ENCODE data around the gene OR56A1. TPM values are rescaled to one million over a fixed set of nuclear protein-coding genes. Genes with fewer than 3 reads are reported as not detected.

OR56A1 gene
- total and polyA plus RNA-seq, 9 of the 15 experiments (the other 6 are each of a cell fraction or from before 2014, with no cell fraction given): not detected

- TF ChIP-seq FOXP4 (CRISPR knock-in tag; IDR thresholded peaks at IDR 0.05; ENCODE audit: borderline replicate concordance) (no peak), SMC3 (conservative IDR thresholded peaks at IDR 0.05; ENCODE audit: insufficient read depth, low read depth, low read length) (0 out of 2 replicates have a peak, but pooled peaks have one; percentile 13), NRF1 (conservative IDR thresholded peaks at IDR 0.05 in 1 of 2, IDR thresholded peaks at IDR 0.05 in 1 of 2) (no peak), ZNF217 (CRISPR knock-in tag; IDR thresholded peaks at IDR 0.05) (no peak)
Observed at GRCh38 chr11:5992604-5993251, 37.8 kb downstream of the OR56A1 start (continued).

- intact Hi-C loops (cut with micrococcal nuclease): no loop called here
- in situ Hi-C loops (cut with MboI): no loop called here
- Histone ChIP-seq H3K27ac (ENCODE audit: extremely low read depth, low read depth, low read length) (no peak overlapping the region), H3K27me3 (ENCODE audit: control insufficient read depth in 2 of 2, insufficient read depth in 2 of 2, low read length in 2 of 2) (peaks cover 0 to 11% of the 10 kb centered on the region in 2 experiments; a peak in 1 of 5 replicates), H3K9me1 (ENCODE audit: control insufficient read depth, insufficient read depth, low read length) (no peaks in the 10 kb centered on the region), H3K9ac (ENCODE audit: insufficient read depth in 1 of 2, low read depth in 2 of 2, low read length in 2 of 2) (no peak overlapping the region), H4K20me1 (replicated peaks; ENCODE audit: control insufficient read depth, insufficient read depth, low read length) (no peaks in the 10 kb centered on the region), H3K4me1 (replicated peaks in 1 of 2; ENCODE audit: control insufficient read depth in 2 of 2, insufficient read depth in 2 of 2, low read length in 2 of 2) (no peaks in the 10 kb centered on the region), H3K9me3 (replicated peaks; ENCODE audit: control insufficient read depth, insufficient read depth, low read depth, low read length) (no peaks in the 10 kb centered on the region), H3K4me2 (ENCODE audit: insufficient read depth, low read length) (no peak overlapping the region), H3K36me3 (ENCODE audit: control insufficient read depth, insufficient read depth, low read length) (no peaks in the 10 kb centered on the region), H3K4me3 (no peak overlapping the region), H3K79me2 (ENCODE audit: control insufficient read depth, insufficient read depth, low read length) (no peaks in the 10 kb centered on the region), H2AFZ (ENCODE audit: low read depth, low read length) (no peak overlapping the region)
- BruUV-seq (replicated peaks): no TSS peak
- CTCF ChIA-PET (ENCODE audit: low intra/inter-chr PET ratio): interaction anchor here (1.1 kb wide), 1 partner anchor 361 kb away, joined by 4 read pairs; no protein-coding TSS in a partner anchor
- POLR2A ChIA-PET: interaction anchor here (1.0 to 1.5 kb wide), 3 partner anchors 9 to 275 kb away, joined by 3 to 4 read pairs (median 4); no protein-coding TSS in a partner anchor
- FAIRE-seq (no peak), DNase-seq (ENCODE audit: extremely low read depth in 1 of 4, low spot score in 3 of 4) (no peak), ATAC-seq (no peak)
- no peak for TF ChIP-seq THRB (CRISPR knock-in tag; conservative IDR thresholded peaks at IDR 0.05)
- no peak for TF ChIP-seq NFATC3 (IDR thresholded peaks at IDR 0.05)
- WGBS (ENCODE audit: insufficient coverage, low coverage, missing lambda C conversion rate): 2% methylated on average over 3 of the region's 3 CpGs
Observed at GRCh38 chr11:5992150-5992549, 38.4 kb downstream of the OR56A1 start.
